Liver (tissue), 9 donors: ENCODE measurements around the gene AUP1. TPM values are rescaled to one million over a fixed set of nuclear protein-coding genes. Genes with fewer than 3 reads are reported as not detected.

ENCODE experiments used
- DNase-seq: peaks from one replicate; pipeline ENCODE4 v3.0.0-alpha.2; 2017; ENCODE audit warnings: low spot score
- H3K27ac ChIP-seq, 2 donors: one replicate each; pipeline ENCODE4 v1.7.0; 2013; ENCODE audit warnings: inconsistent platforms in 2 of 2, low read length in 2 of 2, control low read depth in 1 of 2, low read depth in 1 of 2, mild to moderate bottlenecking in 1 of 2
- H3K27me3 ChIP-seq, 4 donors: one replicate each; pipeline versions ENCODE4 v1.6.1 to v1.7.0; 2013; ENCODE audit warnings: low read length in 3 of 4, inconsistent platforms in 1 of 4, mild to moderate bottlenecking in 1 of 4, moderate library complexity in 1 of 4; ENCODE audit not compliant: control insufficient read depth in 4 of 4, insufficient read depth in 4 of 4
- H3K36me3 ChIP-seq, 4 donors: one replicate each; pipeline versions ENCODE4 v1.6.1 to v1.7.0; 2013; ENCODE audit warnings: low read length in 3 of 4, mild to moderate bottlenecking in 3 of 4, low read depth in 1 of 4, moderate library complexity in 1 of 4; ENCODE audit not compliant: control insufficient read depth in 4 of 4, insufficient read depth in 3 of 4
- H3K4me1 ChIP-seq, 4 donors: one replicate each; pipeline versions ENCODE4 v1.6.1 to v1.7.0; 2013; ENCODE audit warnings: low read length in 3 of 4, mild to moderate bottlenecking in 3 of 4, moderate library complexity in 1 of 4; ENCODE audit not compliant: control insufficient read depth in 4 of 4, insufficient read depth in 4 of 4
- H3K4me3 ChIP-seq, 3 donors: one replicate each; pipeline versions ENCODE4 v1.6.1 to v1.7.0; 2013; ENCODE audit warnings: low read length in 3 of 3, control low read depth in 1 of 3, low read depth in 1 of 3, mild to moderate bottlenecking in 1 of 3
- H3K9ac ChIP-seq, 2 donors: one replicate each; pipeline ENCODE4 v1.7.0; 2013; ENCODE audit warnings: low read length in 2 of 2, mild to moderate bottlenecking in 2 of 2, moderate library complexity in 2 of 2, control low read depth in 1 of 2, low read depth in 1 of 2
- H3K9me3 ChIP-seq, 4 donors: one replicate each; pipeline versions ENCODE4 v1.6.1 to v1.7.0; 2013; ENCODE audit warnings: low read length in 3 of 4; ENCODE audit not compliant: control insufficient read depth in 4 of 4
- CTCF ChIP-seq: fragments of 150-350 bp; IDR thresholded peaks from 2 replicates; pipeline ENCODE4 v1.5.1; 2017; ENCODE audit warnings: improper control_type of control experiment, low read depth, low read length; ENCODE audit not compliant: missing input control
- EGR1 ChIP-seq, 2 donors: IDR thresholded peaks; 2 replicates each; pipeline ENCODE4 v1.6.1; 2016 to 2018; ENCODE audit warnings: antibody characterized with exemption in 2 of 2, low read depth in 2 of 2
- FOXA1 ChIP-seq: IDR thresholded peaks from 2 replicates; pipeline ENCODE4 v1.6.1; 2016; ENCODE audit warnings: antibody characterized with exemption
- FOXA2 ChIP-seq: IDR thresholded peaks from 2 replicates; pipeline ENCODE4 v1.6.1; 2016; ENCODE audit warnings: antibody characterized with exemption
- GABPA ChIP-seq, 2 donors: IDR thresholded peaks in 1 of 2; conservative IDR thresholded peaks in 1 of 2; 2 replicates each; pipeline ENCODE4 v1.6.1; 2016; ENCODE audit warnings: antibody characterized with exemption in 2 of 2, mild to moderate bottlenecking in 1 of 2, moderate library complexity in 1 of 2
- HNF4A ChIP-seq, 2 donors: conservative IDR thresholded peaks; 2 replicates each; pipeline ENCODE4 v1.6.1; 2016; ENCODE audit warnings: antibody characterized with exemption in 2 of 2, mild to moderate bottlenecking in 2 of 2
- HNF4G ChIP-seq: IDR thresholded peaks from 2 replicates; pipeline ENCODE4 v1.6.1; 2016; ENCODE audit warnings: antibody characterized with exemption
- JUND ChIP-seq, 2 donors: IDR thresholded peaks; 2 replicates each; pipeline ENCODE4 v1.6.1; 2016; ENCODE audit warnings: antibody characterized with exemption in 2 of 2
- MAX ChIP-seq: IDR thresholded peaks from 2 replicates; pipeline ENCODE4 v1.6.1; 2016; ENCODE audit warnings: antibody characterized with exemption
- NR2F2 ChIP-seq: IDR thresholded peaks from 2 replicates; pipeline ENCODE4 v1.6.1; 2016; ENCODE audit warnings: antibody characterized with exemption
- RAD21 ChIP-seq, 2 donors: IDR thresholded peaks; 2 replicates each; pipeline ENCODE4 v1.6.1; 2016; ENCODE audit warnings: antibody characterized with exemption in 2 of 2, mild to moderate bottlenecking in 2 of 2
- REST ChIP-seq: IDR thresholded peaks from 2 replicates; pipeline ENCODE4 v1.6.1; 2016; ENCODE audit warnings: antibody characterized with exemption, mild to moderate bottlenecking
- RXRA ChIP-seq, 2 donors: IDR thresholded peaks; 2 replicates each; pipeline ENCODE4 v1.6.1; 2017 to 2018; ENCODE audit warnings: antibody characterized with exemption in 2 of 2, mild to moderate bottlenecking in 1 of 2
- SP1 ChIP-seq: IDR thresholded peaks from 2 replicates; pipeline ENCODE4 v1.6.1; 2018; ENCODE audit warnings: antibody characterized with exemption, mild to moderate bottlenecking
- TAF1 ChIP-seq: conservative IDR thresholded peaks from 2 replicates; pipeline ENCODE4 v1.6.1; 2016; ENCODE audit warnings: antibody characterized with exemption, mild to moderate bottlenecking
- YY1 ChIP-seq: IDR thresholded peaks from 2 replicates; pipeline ENCODE4 v1.6.1; 2016; ENCODE audit warnings: antibody characterized with exemption, mild to moderate bottlenecking
- WGBS: extraction: QIAGEN DNeasy Blood & Tissue Kit; methylation state at CpG from one replicate; pipeline ENCODE4 v1.1.7; 2013; 5-methylcytosine and 5-hydroxymethylcytosine counted together
- polyA plus RNA-seq, 2 donors: library from polyadenylated mRNA; stranded (reverse) in 1 of 2; unstranded in 1 of 2; fragments of 200-250 nt in 1 of 2; fragments of >200 nt in 1 of 2; fragmentation: Nextera tagmentation in 1 of 2; extraction: Ambion mirVana in 1 of 2; gene quantifications; one replicate each; pipeline versions ENCODE4 v1.2.1 to v1.2.3, GENCODE V29; 2013 to 2015
- total RNA-seq, 2 donors: library from RNA; depleted of rRNA; stranded (reverse); fragments of >200 nt; gene quantifications; one replicate each; pipeline ENCODE4 v1.2.3, GENCODE V29; 2014
- TF ChIP-seq, protein P1 (sequence below): IDR thresholded peaks from 2 replicates; pipeline ENCODE4 v1.6.1; 2016; ENCODE audit warnings: antibody characterized with exemption
- TF ChIP-seq, protein P2 (sequence below): IDR thresholded peaks from 2 replicates; pipeline ENCODE4 v1.6.1; 2016; ENCODE audit warnings: antibody characterized with exemption
- donor health status: healthy.
- donor health status: healthy.
- donor health status: healthy.
- donor health status: healthy.
- donor health status: healthy.

The AUP1 gene
- total and polyA plus RNA-seq, 4 donors = 62.6 to 126 (median 109) TPM

DNA sequence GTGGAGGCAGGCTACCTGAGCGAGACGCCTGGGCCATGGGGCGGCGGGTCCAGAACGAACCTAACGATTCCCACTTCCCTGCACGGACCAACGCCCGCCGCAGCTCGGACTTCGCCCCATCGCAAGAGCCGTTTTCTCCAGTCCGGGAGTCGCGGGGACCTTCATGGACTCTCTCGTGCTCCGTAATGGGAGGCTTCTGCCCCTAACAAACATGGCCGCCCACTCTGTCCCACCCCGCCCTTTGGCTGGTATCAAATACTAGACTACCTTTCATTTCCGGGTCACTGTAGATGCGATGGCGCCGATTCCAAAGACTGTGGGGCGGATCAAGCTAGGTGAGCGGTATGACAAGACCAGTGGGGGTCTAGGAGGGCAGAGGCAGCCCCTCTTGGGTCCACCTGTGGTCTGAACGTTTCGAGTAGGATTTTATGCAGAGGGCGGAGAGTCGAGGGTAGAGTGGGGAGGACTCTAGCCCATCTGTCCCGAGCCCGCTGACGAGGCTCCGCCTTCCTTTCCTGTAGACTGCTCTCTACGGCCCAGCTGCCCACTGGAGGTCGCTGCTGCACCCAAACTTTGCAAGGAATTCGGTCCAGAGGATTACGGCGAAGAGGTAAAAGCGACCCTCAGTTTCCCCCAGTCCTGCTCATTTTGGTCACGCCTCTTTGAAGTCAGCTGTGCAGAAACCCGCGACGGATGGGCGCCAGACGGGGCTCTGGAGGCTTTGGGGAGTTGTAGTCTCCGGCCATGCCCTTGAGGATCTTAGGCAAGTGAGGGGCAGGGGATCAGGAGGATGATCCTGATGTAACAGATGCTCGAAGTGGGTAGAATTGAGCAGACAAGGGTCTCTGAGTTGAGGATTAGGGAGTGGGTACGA lies 46.5 kb downstream of the AUP1 start, which contains the start of the genes CCDC142 and TTC31:
TSS of gene CCDC142 (minus strand) at position 198 of the 874 bp plus-strand sequence. CDS start at position 37, 161 bp downstream.
TSS of gene TTC31 (plus strand) at position 281 of the 874 bp plus-strand sequence. CDS start at position 296, 15 bp downstream.
- Histone ChIP-seq H3K9me3 (no peaks in the 10 kb centered on the region), H3K36me3 (peaks cover 0 to 7% (median 0%) of the 10 kb centered on the region in 4 donors), H3K4me1 (peaks cover 10 to 45% (median 37%) of the 10 kb centered on the region in 4 donors), H3K9ac (peak within 1 kb of the TSS; percentile 57 to 63), H3K4me3 (peak within 1 kb of the TSS; percentile 67 to 95 (median 94)), H3K27ac (peak within 1 kb of the TSS; percentile 82 to 84), H3K27me3 (no peaks in the 10 kb centered on the region)
- under 1% methylated on average over 50 of the region's 50 CpGs for WGBS
- TF ChIP-seq HNF4A (conservative IDR thresholded peaks at IDR 0.05) (peak; percentile 90 to 92), RXRA (IDR thresholded peaks at IDR 0.05) (peak; percentile 74 to 83), GABPA (IDR thresholded peaks at IDR 0.05 in 1 of 2, conservative IDR thresholded peaks at IDR 0.05 in 1 of 2) (peak; percentile 88 to 98), SP1 (peak; percentile 83), HNF4G (peak; percentile 76), EGR1 (IDR thresholded peaks at IDR 0.05; ENCODE audit: low read depth in 2 of 2) (no peak), YY1 (peak; percentile 100), REST (no peak), CTCF (peak; percentile 91), FOXA2 (no peak), RAD21 (IDR thresholded peaks at IDR 0.05) (peak; percentile 89 to 92), MAX (peak; percentile 80), NR2F2 (peak; percentile 92), JUND (IDR thresholded peaks at IDR 0.05) (peak in 1 of 2 donors; percentile 9), FOXA1 (no peak), TAF1 (peak; percentile 81)
- TF ChIP-seq, protein P1, sequence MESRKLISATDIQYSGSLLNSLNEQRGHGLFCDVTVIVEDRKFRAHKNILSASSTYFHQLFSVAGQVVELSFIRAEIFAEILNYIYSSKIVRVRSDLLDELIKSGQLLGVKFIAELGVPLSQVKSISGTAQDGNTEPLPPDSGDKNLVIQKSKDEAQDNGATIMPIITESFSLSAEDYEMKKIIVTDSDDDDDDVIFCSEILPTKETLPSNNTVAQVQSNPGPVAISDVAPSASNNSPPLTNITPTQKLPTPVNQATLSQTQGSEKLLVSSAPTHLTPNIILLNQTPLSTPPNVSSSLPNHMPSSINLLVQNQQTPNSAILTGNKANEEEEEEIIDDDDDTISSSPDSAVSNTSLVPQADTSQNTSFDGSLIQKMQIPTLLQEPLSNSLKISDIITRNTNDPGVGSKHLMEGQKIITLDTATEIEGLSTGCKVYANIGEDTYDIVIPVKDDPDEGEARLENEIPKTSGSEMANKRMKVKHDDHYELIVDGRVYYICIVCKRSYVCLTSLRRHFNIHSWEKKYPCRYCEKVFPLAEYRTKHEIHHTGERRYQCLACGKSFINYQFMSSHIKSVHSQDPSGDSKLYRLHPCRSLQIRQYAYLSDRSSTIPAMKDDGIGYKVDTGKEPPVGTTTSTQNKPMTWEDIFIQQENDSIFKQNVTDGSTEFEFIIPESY = peak; percentile 97
- TF ChIP-seq, protein P2, sequence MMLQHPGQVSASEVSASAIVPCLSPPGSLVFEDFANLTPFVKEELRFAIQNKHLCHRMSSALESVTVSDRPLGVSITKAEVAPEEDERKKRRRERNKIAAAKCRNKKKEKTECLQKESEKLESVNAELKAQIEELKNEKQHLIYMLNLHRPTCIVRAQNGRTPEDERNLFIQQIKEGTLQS = peak; percentile 48
- peak; percentile 94 for DNase-seq
